HT-29 (cell line): Measurements from ENCODE around the gene JAGN1. TPM values are rescaled to one million over a fixed set of nuclear protein-coding genes. Genes with fewer than 3 reads are reported as not detected.

Experiments
- small RNA-seq: library from RNA; depleted of rRNA; stranded (forward); fragments of <200 nt; gene quantifications from one replicate; pipeline ENCODE3, GENCODE V24; 2014
- total RNA-seq: library from RNA; depleted of rRNA; stranded (reverse); fragments of >200 nt; shearing (Covaris generic); gene quantifications from 2 replicates; pipeline ENCODE4 v1.2.3, GENCODE V29; 2014; rRNA removed

The JAGN1 gene
- total RNA-seq, 1 experiment from 2014 or later, result 26.0 TPM

Small RNAs within 50 kb of the gene (small RNA-seq; reads per million reads assigned to genes)
- not detected for gene RNU6-882P

Other genes starting within 250 kb of the JAGN1 start
- 25.5 and 27.4 TPM in 2 replicates for gene MTMR14, start 241.1 kb upstream of the JAGN1 start, total RNA-seq
- gene CPNE9, start 186.8 kb upstream of the JAGN1 start, total RNA-seq, result 0.36 TPM in 1 of 2 replicates, not detected in the other
- gene BRPF1, start 158.9 kb upstream of the JAGN1 start, total RNA-seq, result 23.4 and 23.8 TPM in 2 replicates
- 29.3 and 31.2 TPM in 2 replicates for gene OGG1, start 140.7 kb upstream of the JAGN1 start, total RNA-seq
- 0.81 and 3.2 TPM in 2 replicates for gene CAMK1, start 120.7 kb upstream of the JAGN1 start, total RNA-seq
- gene TADA3, start 98.1 kb upstream of the JAGN1 start, total RNA-seq, result 65.0 and 68.7 TPM in 2 replicates
- gene ARPC4, start 97.5 kb upstream of the JAGN1 start, total RNA-seq, result 155 and 192 TPM in 2 replicates
- gene TTLL3, start 80.3 kb upstream of the JAGN1 start, total RNA-seq, result 3.4 and 5.3 TPM in 2 replicates
- gene RPUSD3, start 46.6 kb upstream of the JAGN1 start, total RNA-seq, result 21.3 and 25.8 TPM in 2 replicates
- gene CIDEC, start 10.4 kb upstream of the JAGN1 start, total RNA-seq, result 0.61 and 1.5 TPM in 2 replicates
- gene IL17RE, start 12.2 kb downstream of the JAGN1 start, total RNA-seq, result 13.4 and 17.0 TPM in 2 replicates
- 18.6 and 23.4 TPM in 2 replicates for gene IL17RC, start 26.5 kb downstream of the JAGN1 start, total RNA-seq
- 10.4 and 12.9 TPM in 2 replicates for gene CRELD1, start 43.2 kb downstream of the JAGN1 start, total RNA-seq
- gene PRRT3, start 61.8 kb downstream of the JAGN1 start, total RNA-seq, result 0.65 and 0.89 TPM in 2 replicates
- 35.5 and 41.7 TPM in 2 replicates for gene EMC3, start 96.2 kb downstream of the JAGN1 start, total RNA-seq
- gene FANCD2, start 135.8 kb downstream of the JAGN1 start, total RNA-seq, result 13.0 and 14.5 TPM in 2 replicates
- not detected in 2 replicates for gene FANCD2OS, start 217.6 kb downstream of the JAGN1 start, total RNA-seq
- 41.7 and 42.3 TPM in 2 replicates for gene BRK1, start 225.1 kb downstream of the JAGN1 start, total RNA-seq